HG03097 (cell line): Measurements from ENCODE around the gene JAZF1.

Experiments
- ATAC-seq: cut with Tn5 transposase; IDR thresholded peaks from one replicate; pipeline ENCODE4 v1.9.1; 2021; ENCODE audit not compliant: unreplicated experiment, low FRiP score

JAZF1 gene

GRCh38 chr7:28061824-28062196, 118.8 kb downstream of the JAZF1 start:
- ATAC-seq = no peak

GRCh38 chr7:28060371-28060950, 120.1 kb downstream of the JAZF1 start:
- ATAC-seq = no peak

- ATAC-seq = no peak
These were observed 125.4 kb downstream of the JAZF1 start for GRCh38 chr7:28055161-28055544.

- no peak for ATAC-seq
These were observed 125.9 kb downstream of the JAZF1 start for GRCh38 chr7:28054531-28055160.

GRCh38 chr7:28052933-28053332, 127.7 kb downstream of the JAZF1 start:
- no peak for ATAC-seq

- ATAC-seq = no peak
These were observed 131.9 kb downstream of the JAZF1 start for GRCh38 chr7:28048694-28049093.

GRCh38 chr7:28046035-28046434, 134.6 kb downstream of the JAZF1 start:
- ATAC-seq = no peak

- ATAC-seq = no peak
These were observed 135.0 kb downstream of the JAZF1 start for GRCh38 chr7:28045592-28045991.

- ATAC-seq = no peak
These were observed 135.8 kb downstream of the JAZF1 start for GRCh38 chr7:28044825-28045224.

- no peak for ATAC-seq
These were observed 137.9 kb downstream of the JAZF1 start for GRCh38 chr7:28042721-28043120.

GRCh38 chr7:28041508-28042314, 138.9 kb downstream of the JAZF1 start:
- ATAC-seq = no peak

GRCh38 chr7:28038175-28038797, 142.3 kb downstream of the JAZF1 start:
- ATAC-seq = no peak

- ATAC-seq = peak; percentile 87
These were observed 143.2 kb downstream of the JAZF1 start for GRCh38 chr7:28037220-28038010.

- no peak for ATAC-seq
These were observed 143.9 kb downstream of the JAZF1 start for GRCh38 chr7:28036696-28037095.

GRCh38 chr7:28033386-28033785, 147.2 kb downstream of the JAZF1 start:
- no peak for ATAC-seq

GRCh38 chr7:28032738-28033380, 147.7 kb downstream of the JAZF1 start:
- ATAC-seq = no peak

GRCh38 chr7:28029051-28029450, 151.5 kb downstream of the JAZF1 start:
- ATAC-seq = no peak

- ATAC-seq = no peak
These were observed 152.1 kb downstream of the JAZF1 start for GRCh38 chr7:28028471-28028870.

GRCh38 chr7:28026237-28026636, 154.4 kb downstream of the JAZF1 start:
- ATAC-seq = no peak

- no peak for ATAC-seq
These were observed 155.7 kb downstream of the JAZF1 start for GRCh38 chr7:28024786-28025334.
